Calu3 (cell line): Measurements from ENCODE around the gene CUBN. TPM values are rescaled to one million over a fixed set of nuclear protein-coding genes. Genes with fewer than 3 reads are reported as not detected.

ENCODE experiments used
- Bru-seq: library from RNA; stranded (reverse); fragments of 400-500 nt; gene quantifications from one replicate; lab custom pipeline; 2021; lab: Mats Ljungman, UMichigan
- BruChase-seq, 2 experiments: library from RNA; stranded (reverse); fragments of 400-500 nt; gene quantifications; one replicate each; lab custom pipeline; 2021; lab: Mats Ljungman, UMichigan
- BruUV-seq: library from RNA; stranded (reverse); fragments of 400-500 nt; replicated peaks from 2 replicates; lab custom pipeline; 2021; lab: Mats Ljungman, UMichigan
- CTCF ChIA-PET: fragments of 300-600 bp; sonication (Branson Sonifier 250); formaldehyde crosslinking; loops from one replicate; lab custom pipeline; 2022; ENCODE audit warnings: antibody characterized with exemption; lab: Charles Lee
- DNase-seq: peaks from one replicate; pipeline ENCODE4 v3.0.0; 2022
- H3K27ac Mint-ChIP-seq: one replicate; pipeline ENCODE4 v1.8.0; 2022; ENCODE audit warnings: mixed read lengths; ENCODE audit not compliant: unreplicated experiment
- H3K27me3 Mint-ChIP-seq: one replicate; pipeline ENCODE4 v1.8.0; 2022; ENCODE audit warnings: mixed read lengths; ENCODE audit not compliant: unreplicated experiment
- H3K36me3 Mint-ChIP-seq: one replicate; pipeline ENCODE4 v1.8.0; 2022; ENCODE audit warnings: mild to moderate bottlenecking, moderate library complexity, mixed read lengths; ENCODE audit not compliant: insufficient read depth, unreplicated experiment
- H3K4me1 Mint-ChIP-seq: one replicate; pipeline ENCODE4 v1.8.0; 2022; ENCODE audit warnings: mild to moderate bottlenecking, low read depth, mixed read lengths; ENCODE audit not compliant: unreplicated experiment
- H3K4me3 Mint-ChIP-seq: one replicate; pipeline ENCODE4 v1.8.0; 2022; ENCODE audit warnings: mild to moderate bottlenecking, low read depth, moderate library complexity, mixed read lengths; ENCODE audit not compliant: unreplicated experiment
- H3K9me3 Mint-ChIP-seq: one replicate; pipeline ENCODE4 v1.8.0; 2022; ENCODE audit warnings: low read depth, mixed read lengths; ENCODE audit not compliant: unreplicated experiment
- CTCF ChIP-seq: fragments of 200-600 bp; IDR thresholded peaks from one replicate; pipeline ENCODE4 v1.8.0; 2022; ENCODE audit warnings: antibody characterized with exemption; ENCODE audit not compliant: unreplicated experiment
- intact Hi-C: fragments of 100-400 bp; cut with micrococcal nuclease; formaldehyde crosslinking; loops from one replicate; pipeline ENCODE4 v1.10.0; 2022; ENCODE audit not compliant: unreplicated experiment
- long read RNA-seq: library from polyadenylated mRNA; stranded (forward); transcript quantifications from one replicate; pipeline ENCODE4 v2.0.0, GENCODE V29; 2022
- total RNA-seq: library from RNA; stranded (reverse); gene quantifications from 2 replicates; pipeline ENCODE4 v1.2.3, GENCODE V29; 2022

CUBN gene
- total RNA-seq = 0.27 and 0.92 TPM in 2 replicates
- Bru-seq, nascent RNA = percentile 17 among the genes with signal in this experiment
- BruChase-seq, experiment 1, labeled RNA remaining after a 6-hour chase = percentile 23 among the genes with signal in this experiment
- percentile 20 among the genes with signal in this experiment for BruChase-seq, experiment 2, labeled RNA remaining after a 2-hour chase
- long read RNA-seq = 0 reads

- H3K27ac Mint-ChIP-seq = no peak within 1 kb of the TSS
- H3K27me3 Mint-ChIP-seq = no peaks in the 10 kb centered on the region
- peaks cover 22% of the 10 kb centered on the region for H3K4me1 Mint-ChIP-seq
- CTCF ChIA-PET = no interaction called here
- intact Hi-C loops = no loop called here
- H3K36me3 Mint-ChIP-seq = no peaks in the 10 kb centered on the region
- no peak for DNase-seq
- no peak for TF ChIP-seq CTCF
- H3K9me3 Mint-ChIP-seq = no peaks in the 10 kb centered on the region
- no TSS peak for BruUV-seq
- no peak within 1 kb of the TSS for H3K4me3 Mint-ChIP-seq
These were observed at the start of gene CUBN for GRCh38 chr10:17129741-17130140. Gene CUBN, minus strand, starts transcription at chr10:17129811. Its CDS starts 46 bp downstream, at chr10:17129765.

DNA sequence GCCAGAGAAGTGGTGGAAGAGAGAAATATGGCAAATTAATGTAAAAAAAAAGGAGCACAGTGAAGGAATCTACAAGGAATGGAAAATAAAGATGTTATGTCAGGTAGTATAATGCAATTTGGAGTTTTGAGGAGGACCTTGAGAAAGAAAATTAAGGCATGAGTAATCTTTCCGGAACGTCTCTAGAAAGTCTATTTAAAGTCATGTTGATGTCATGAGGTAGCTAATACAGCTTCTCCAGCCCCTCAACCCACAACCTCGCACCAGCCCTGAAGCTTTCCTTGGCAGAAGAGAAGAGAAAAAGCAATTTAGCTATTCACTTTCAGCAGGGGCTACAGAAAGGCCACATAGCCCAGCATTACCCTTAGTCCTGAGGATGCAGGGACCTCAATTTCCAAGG is 49.4 kb upstream of the CUBN start:
- no peak for TF ChIP-seq CTCF
- no peak for DNase-seq
- no TSS peak for BruUV-seq
- CTCF ChIA-PET = interaction anchor here (0.6 to 1.2 kb wide), 4 partner anchors 9 to 295 kb away, joined by 3 to 8 read pairs (median 4); no protein-coding TSS in a partner anchor
- H3K4me1 Mint-ChIP-seq = peaks cover 23% of the 10 kb centered on the region
- H3K27ac Mint-ChIP-seq = no peak overlapping the region
- intact Hi-C loops = loop anchor here (2.0 kb wide), 2 partner anchors 286 to 336 kb away; no protein-coding TSS in a partner anchor
- H3K4me3 Mint-ChIP-seq = no peak overlapping the region
- H3K9me3 Mint-ChIP-seq = no peaks in the 10 kb centered on the region
- H3K27me3 Mint-ChIP-seq = no peaks in the 10 kb centered on the region
- no peaks in the 10 kb centered on the region for H3K36me3 Mint-ChIP-seq

DNA sequence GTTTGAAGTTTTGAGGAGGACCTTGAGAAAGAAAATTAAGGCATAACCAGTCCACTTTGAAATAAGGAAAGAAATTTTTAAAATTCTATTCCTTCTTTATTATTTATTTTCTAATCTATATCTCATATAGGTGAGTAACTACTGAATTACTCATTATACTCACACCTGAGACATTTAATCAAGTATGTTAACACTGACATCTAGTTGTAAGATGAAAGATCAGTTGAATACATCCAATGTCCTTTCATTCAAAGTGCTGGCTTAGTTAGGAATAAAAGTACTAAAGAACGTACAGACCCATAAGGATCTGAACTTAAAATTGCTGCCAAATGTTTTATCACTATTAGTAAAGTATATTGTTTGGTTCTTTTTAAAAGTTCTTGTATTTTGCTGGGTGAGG is 48.4 kb upstream of the CUBN start:
- Mint-ChIP-seq H3K36me3 (no peaks in the 10 kb centered on the region), H3K4me1 (peaks cover 23% of the 10 kb centered on the region), H3K9me3 (no peaks in the 10 kb centered on the region), H3K27ac (no peak overlapping the region), H3K4me3 (no peak overlapping the region), H3K27me3 (no peaks in the 10 kb centered on the region)
- BruUV-seq = no TSS peak
- CTCF ChIA-PET = interaction anchor here (1.2 kb wide), 1 partner anchor 10 kb away, joined by 8 read pairs; no protein-coding TSS in a partner anchor
- intact Hi-C loops = loop anchor here (1.0 to 2.0 kb wide), 3 partner anchors 285 to 335 kb away; no protein-coding TSS in a partner anchor
- TF ChIP-seq CTCF = no peak
- no peak for DNase-seq

DNA sequence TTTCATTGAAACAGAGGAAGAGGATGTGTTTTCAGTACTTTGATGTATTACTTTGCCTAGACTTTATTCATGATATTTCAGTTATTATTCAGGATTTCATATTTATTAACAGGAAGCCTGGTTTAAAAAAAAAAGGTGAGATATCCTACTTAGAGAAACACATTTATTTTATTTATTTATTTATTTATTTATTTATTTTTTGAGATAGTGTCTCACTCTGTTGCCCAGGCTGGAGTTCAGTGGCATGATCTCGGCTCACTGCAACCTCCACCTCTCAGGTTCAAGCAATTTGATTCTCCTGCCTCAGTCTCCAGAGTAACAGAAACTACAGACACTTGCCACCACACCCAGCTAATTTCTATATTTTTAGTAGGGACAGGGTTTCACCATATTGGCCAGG is 47.4 kb upstream of the CUBN start:
- Mint-ChIP-seq H3K9me3 (no peaks in the 10 kb centered on the region), H3K27ac (no peak overlapping the region), H3K36me3 (no peaks in the 10 kb centered on the region), H3K4me1 (peaks cover 20% of the 10 kb centered on the region), H3K4me3 (no peak overlapping the region), H3K27me3 (no peaks in the 10 kb centered on the region)
- no peak for TF ChIP-seq CTCF
- CTCF ChIA-PET = no interaction called here
- intact Hi-C loops = no loop called here
- BruUV-seq = no TSS peak
- DNase-seq = no peak
